Measurements from ENCODE around the gene GH1. TPM values are rescaled to one million over a fixed set of nuclear protein-coding genes. Genes with fewer than 3 reads are reported as not detected.
"Not testable (repeated sequence)": the region's sequence is repeated elsewhere in the genome, so short reads cannot be mapped to it uniquely, and the experiment has no call there.

The GH1 gene
- total RNA-seq, 4 donors from 2014 or later, result not detected

GRCh38 chr17:63916566-63917185 is 2.0 kb downstream of the GH1 start:
- no peak for DNase-seq
- in situ Hi-C loops (cut with MboI; ENCODE audit: low pct_ligation_motif_present in 1 of 4, low pct_unique_long_range_greater_than_20kb in 1 of 4, low sequenced_read_pairs in 3 of 4) (loop anchor here in 3 of 4 donors (10.0 to 25.0 kb wide), 5 partner anchors 96 to 371 kb away; partner anchors contain the start of genes ERN1 (in 3 of the 3) and ICAM2 (in 2 of the 3)), intact Hi-C loops (cut with DNase I; ENCODE audit: low total_unique reads) (loop anchor here (10.0 kb wide), 1 partner anchor 368 kb away; no protein-coding TSS in a partner anchor)
- Histone ChIP-seq H3K4me3 (no peak overlapping the region), H3K9me3 (no peaks in the 10 kb centered on the region), H3K27ac (no peak overlapping the region), H3K27me3 (no peaks in the 10 kb centered on the region), H3K36me3 (no peaks in the 10 kb centered on the region), H3K4me1 (no peaks in the 10 kb centered on the region)
- no peak for TF ChIP-seq POLR2A (IDR thresholded peaks at IDR 0.05)
- no peak for TF ChIP-seq EP300 (IDR thresholded peaks at IDR 0.05; ENCODE audit: low read depth)
- no peak for TF ChIP-seq CTCF (IDR thresholded peaks at IDR 0.05)
- no peak for TF ChIP-seq POLR2AphosphoS5 (IDR thresholded peaks at IDR 0.05)
- WGBS, 2 donors (ENCODE audit: low coverage in 1 of 2), result 77 to 86% methylated on average over 7 to 12 of the region's 12 CpGs

- intact Hi-C loops (cut with DNase I; ENCODE audit: low total_unique reads) (loop anchor here (10.0 kb wide), 1 partner anchor 369 kb away; no protein-coding TSS in a partner anchor), in situ Hi-C loops (cut with MboI; ENCODE audit: low pct_ligation_motif_present in 1 of 4, low pct_unique_long_range_greater_than_20kb in 1 of 4, low sequenced_read_pairs in 3 of 4) (loop anchor here in 3 of 4 donors (10.0 to 25.0 kb wide), 5 partner anchors 97 to 372 kb away; partner anchors contain the start of genes ERN1 (in 3 of the 3) and ICAM2 (in 2 of the 3))
- not testable (repeated sequence) for H3K27ac ChIP-seq, H3K4me3 ChIP-seq, H3K9me3 ChIP-seq, H3K4me1 ChIP-seq, H3K36me3 ChIP-seq, DNase-seq, H3K27me3 ChIP-seq
- WGBS, 2 donors (ENCODE audit: low coverage in 1 of 2), result 60% methylated on average over 3 to 10 of the region's 10 CpGs
Observed at GRCh38 chr17:63915753-63916152, 2.9 kb downstream of the GH1 start.

- peaks cover 7% of the 10 kb centered on the region for H3K27me3 ChIP-seq
- intact Hi-C loops (cut with DNase I; ENCODE audit: low total_unique reads), result loop anchor here (10.0 kb wide), 1 partner anchor 370 kb away; no protein-coding TSS in a partner anchor
- no peak overlapping the region for H3K4me3 ChIP-seq
- H3K4me1 ChIP-seq, result no peaks in the 10 kb centered on the region
- H3K36me3 ChIP-seq, result no peaks in the 10 kb centered on the region
- DNase-seq, result no peak
- 96% methylated on average over 7 of the region's 7 CpGs; no CpG with 5 or more reads in 1 of the 2 donors for WGBS, 2 donors (ENCODE audit: low coverage in 1 of 2)
- H3K9me3 ChIP-seq, result no peaks in the 10 kb centered on the region
- in situ Hi-C loops (cut with MboI; ENCODE audit: low pct_ligation_motif_present in 1 of 4, low pct_unique_long_range_greater_than_20kb in 1 of 4, low sequenced_read_pairs in 3 of 4), result loop anchor here in 3 of 4 donors (10.0 to 25.0 kb wide), 5 partner anchors 98 to 373 kb away; partner anchors contain the start of genes ERN1 (in 3 of the 3) and ICAM2 (in 2 of the 3)
- no peak overlapping the region for H3K27ac ChIP-seq
- TF ChIP-seq CTCF (IDR thresholded peaks at IDR 0.05) (no peak), POLR2A (IDR thresholded peaks at IDR 0.05) (no peak), EP300 (IDR thresholded peaks at IDR 0.05; ENCODE audit: low read depth) (no peak), POLR2AphosphoS5 (IDR thresholded peaks at IDR 0.05) (no peak)
Observed at GRCh38 chr17:63914471-63914870, 4.2 kb downstream of the GH1 start.

GRCh38 chr17:63911657-63912100 is 7.0 kb downstream of the GH1 start:
- no peak overlapping the region for H3K4me3 ChIP-seq
- H3K36me3 ChIP-seq, result no peaks in the 10 kb centered on the region
- intact Hi-C loops (cut with DNase I; ENCODE audit: low total_unique reads) (loop anchor here (10.0 kb wide), 1 partner anchor 373 kb away; no protein-coding TSS in a partner anchor), in situ Hi-C loops (cut with MboI; ENCODE audit: low pct_ligation_motif_present in 1 of 4, low pct_unique_long_range_greater_than_20kb in 1 of 4, low sequenced_read_pairs in 3 of 4) (loop anchor here in 3 of 4 donors (10.0 to 25.0 kb wide), 5 partner anchors 101 to 376 kb away; partner anchors contain the start of genes ERN1 (in 3 of the 3) and ICAM2 (in 2 of the 3))
- TF ChIP-seq POLR2A (IDR thresholded peaks at IDR 0.05) (no peak), CTCF (IDR thresholded peaks at IDR 0.05) (peak; percentile 43 to 92 (median 88))
- H3K9me3 ChIP-seq, result no peaks in the 10 kb centered on the region
- 37% methylated on average over 8 of the region's 8 CpGs; no CpG with 5 or more reads in 1 of the 2 donors for whole genome bisulfite sequencing, 2 donors (ENCODE audit: low coverage in 1 of 2)
- peak; percentile 44 for DNase-seq
- H3K4me1 ChIP-seq, result no peaks in the 10 kb centered on the region
- peaks cover 7% of the 10 kb centered on the region for H3K27me3 ChIP-seq
- no peak overlapping the region for H3K27ac ChIP-seq

Data from transverse colon (tissue), 4 donors.